Stimulated activated naive CD4-positive, alpha-beta T cell (primary cell): ENCODE measurements around the gene ISCA2.

Experiments used
- DNase-seq, 6 experiments: peaks; one replicate each; lab custom pipeline; 2025; lab: John Stamatoyannopoulos, UW

The ISCA2 gene

GRCh38 chr14:74508844-74509428, 15.4 kb downstream of the ISCA2 start:
- no peak for DNase-seq

- no peak for DNase-seq
These were observed 16.1 kb downstream of the ISCA2 start for GRCh38 chr14:74509587-74510222.

- no peak for DNase-seq
These were observed 16.8 kb downstream of the ISCA2 start for GRCh38 chr14:74510223-74510931.

GRCh38 chr14:74510959-74511409, 17.4 kb downstream of the ISCA2 start:
- DNase-seq: no peak

- DNase-seq: no peak
These were observed 18.6 kb downstream of the ISCA2 start for GRCh38 chr14:74511966-74512830.

- no peak for DNase-seq
These were observed 20.9 kb downstream of the ISCA2 start for GRCh38 chr14:74514471-74514941.

- no peak for DNase-seq
These were observed 22.4 kb downstream of the ISCA2 start for GRCh38 chr14:74515891-74516412.

- DNase-seq: no peak
These were observed 23.0 kb downstream of the ISCA2 start for GRCh38 chr14:74516451-74517160.

GRCh38 chr14:74517731-74518130, 24.2 kb downstream of the ISCA2 start:
- no peak for DNase-seq

GRCh38 chr14:74518221-74518620, 24.7 kb downstream of the ISCA2 start:
- no peak for DNase-seq

- no peak for DNase-seq
These were observed 25.9 kb downstream of the ISCA2 start for GRCh38 chr14:74519316-74520074.

- DNase-seq: no peak
These were observed 28.2 kb downstream of the ISCA2 start for GRCh38 chr14:74521756-74522155.

GRCh38 chr14:74522740-74523139, 29.2 kb downstream of the ISCA2 start:
- no peak for DNase-seq

GRCh38 chr14:74524076-74524811, 30.7 kb downstream of the ISCA2 start:
- no peak for DNase-seq

GRCh38 chr14:74524812-74525135, 31.2 kb downstream of the ISCA2 start:
- DNase-seq: no peak

GRCh38 chr14:74525361-74525851, 31.8 kb downstream of the ISCA2 start:
- no peak for DNase-seq

- no peak for DNase-seq
These were observed 33.5 kb downstream of the ISCA2 start for GRCh38 chr14:74526854-74527585.

GRCh38 chr14:74527736-74528280, 34.2 kb downstream of the ISCA2 start:
- no peak for DNase-seq

GRCh38 chr14:74528406-74528805, 34.8 kb downstream of the ISCA2 start:
- DNase-seq: no peak
